PC-9 (cell line): ENCODE results near the gene CPLX4.

Experiments used
- CTCF ChIP-seq: fragments of 200-600 bp; sonication (generic); conservative IDR thresholded peaks from 2 replicates; pipeline ENCODE4 v1.6.1; 2017; ENCODE audit warnings: mixed run types, antibody characterized with exemption, mild to moderate bottlenecking, moderate library complexity
- EZH2 ChIP-seq: fragments of 200-600 bp; sonication (generic); IDR thresholded peaks from 2 replicates; pipeline ENCODE4 v1.8.0; 2017; ENCODE audit warnings: antibody characterized with exemption, low read depth

DNA sequence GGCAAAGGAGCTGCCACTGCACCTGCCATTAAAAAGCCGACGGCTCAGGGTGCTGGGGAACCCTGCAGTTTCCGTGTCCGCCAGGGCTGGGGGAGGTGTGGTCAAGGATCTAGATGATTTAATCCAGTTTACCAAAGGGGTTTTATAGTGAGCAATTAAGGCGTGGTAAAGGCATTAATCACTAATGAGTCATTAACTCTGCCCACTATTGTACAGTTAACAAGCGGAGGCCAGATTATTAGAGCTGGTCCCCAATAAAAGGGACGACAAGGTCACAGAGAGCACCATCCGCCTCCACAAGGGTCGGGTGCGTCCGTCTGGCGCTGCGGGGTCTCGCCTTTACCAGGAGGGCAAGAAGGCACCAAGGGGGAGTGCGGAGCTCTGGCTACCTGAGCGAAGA, 54.8 kb downstream of the CPLX4 start:
- TF ChIP-seq CTCF (no peak), EZH2 (no peak)
